SK-N-SH treated with all-trans-retinoic acid at 6 μM for 48 hours (cell line): ENCODE measurements around the gene CLN6.

Experiments
- ATAC-seq: fragments of 200-7000 bp; cut with Tn5 transposase; 3 replicates; pipeline ENCODE4 v1.9.1; 2020; ENCODE audit warnings: mild to moderate bottlenecking, moderate library complexity
- ARNTL ChIP-seq: fragments of 450-650 bp; formaldehyde crosslinking; IDR thresholded peaks from 2 replicates; pipeline ENCODE4 v1.5.0; 2020; ENCODE audit warnings: low read depth, mild to moderate bottlenecking, moderate library complexity, borderline replicate concordance
- BACH2 ChIP-seq: fragments of 250-450 bp; sonication (Bioruptor Pico); IDR thresholded peaks from 2 replicates; pipeline ENCODE4 v1.9.0; 2021; ENCODE audit warnings: mild to moderate bottlenecking, borderline replicate concordance
- CSDC2 ChIP-seq: fragments of 250-450 bp; sonication (Bioruptor Pico); IDR thresholded peaks from 2 replicates; pipeline ENCODE4 v1.5.0; 2020; ENCODE audit warnings: mild to moderate bottlenecking, moderate library complexity
- GLIS3 ChIP-seq: fragments of 250-450 bp; sonication (Bioruptor Pico); IDR thresholded peaks from 2 replicates; pipeline ENCODE4 v1.5.0; 2020; ENCODE audit warnings: mild to moderate bottlenecking, moderate library complexity
- ISL1 ChIP-seq: fragments of 250-450 bp; sonication (Bioruptor Pico); IDR thresholded peaks from 2 replicates; pipeline ENCODE4 v2.1.2; 2022; ENCODE audit warnings: mild to moderate bottlenecking, moderate library complexity
- OSR1 ChIP-seq: fragments of 250-450 bp; sonication (Bioruptor Pico); IDR thresholded peaks from 2 replicates; pipeline ENCODE4 v1.8.0; 2022; ENCODE audit warnings: moderate library complexity, mild to moderate bottlenecking, inconsistent platforms
- PPARA ChIP-seq: fragments of 250-450 bp; sonication (Bioruptor Pico); IDR thresholded peaks from 2 replicates; pipeline ENCODE4 v1.5.0; 2020; ENCODE audit warnings: mild to moderate bottlenecking, borderline replicate concordance
- RARB ChIP-seq: fragments of 250-450 bp; sonication (Bioruptor Pico); IDR thresholded peaks from 2 replicates; pipeline ENCODE4 v1.8.0; 2021; ENCODE audit warnings: mild to moderate bottlenecking, moderate library complexity
- SNAI2 ChIP-seq: fragments of 250-450 bp; sonication (Bioruptor Pico); IDR thresholded peaks from 2 replicates; pipeline ENCODE4 v1.5.0; 2020; ENCODE audit warnings: mild to moderate bottlenecking, moderate library complexity
- TCF4 ChIP-seq: fragments of 250-450 bp; sonication (Bioruptor Pico); IDR thresholded peaks from 2 replicates; pipeline ENCODE4 v1.8.0; 2021; ENCODE audit warnings: mild to moderate bottlenecking, moderate library complexity, borderline replicate concordance
- TOX ChIP-seq: fragments of 250-450 bp; sonication (Bioruptor Pico); IDR thresholded peaks from 2 replicates; pipeline ENCODE4 v1.8.0; 2021; ENCODE audit warnings: mild to moderate bottlenecking, moderate library complexity, borderline replicate concordance
- ZC3H10 ChIP-seq: fragments of 250-450 bp; sonication (Bioruptor Pico); IDR thresholded peaks from 2 replicates; pipeline ENCODE4 v1.5.1; 2021; ENCODE audit warnings: mild to moderate bottlenecking, moderate library complexity
- ZFP30 ChIP-seq: fragments of 450-650 bp; formaldehyde crosslinking; IDR thresholded peaks from 2 replicates; pipeline ENCODE4 v1.5.0; 2022; ENCODE audit warnings: mild to moderate bottlenecking, moderate library complexity
- ZNF565 ChIP-seq: fragments of 450-650 bp; formaldehyde crosslinking; conservative IDR thresholded peaks from 2 replicates; pipeline ENCODE4 v1.5.0; 2020; ENCODE audit warnings: low read depth, mild to moderate bottlenecking, moderate library complexity
- ZNF70 ChIP-seq: fragments of 450-650 bp; formaldehyde crosslinking; IDR thresholded peaks from 2 replicates; pipeline ENCODE4 v1.5.0; 2020; ENCODE audit warnings: mild to moderate bottlenecking, moderate library complexity
- TF ChIP-seq, protein P1 (sequence below): fragments of 250-450 bp; sonication (Bioruptor Pico); IDR thresholded peaks from 2 replicates; pipeline ENCODE4 v1.5.1; 2020; ENCODE audit warnings: low read depth, mild to moderate bottlenecking, moderate library complexity
- TF ChIP-seq, protein P2 (sequence below): fragments of 250-450 bp; sonication (Bioruptor Pico); IDR thresholded peaks from 2 replicates; pipeline ENCODE4 v1.5.0; 2020; ENCODE audit warnings: mild to moderate bottlenecking, moderate library complexity
- TF ChIP-seq, protein P3 (sequence below): fragments of 250-450 bp; sonication (Bioruptor Pico); IDR thresholded peaks from 2 replicates; pipeline ENCODE4 v1.5.1; 2021; ENCODE audit warnings: mild to moderate bottlenecking, moderate library complexity
- TF ChIP-seq, protein P4 (sequence below): fragments of 250-450 bp; sonication (Bioruptor Pico); IDR thresholded peaks from 2 replicates; pipeline ENCODE4 v1.8.0; 2020; ENCODE audit warnings: mild to moderate bottlenecking, moderate library complexity, borderline replicate concordance
- TF ChIP-seq, protein P5 (sequence below): fragments of 250-450 bp; sonication (Bioruptor Pico); IDR thresholded peaks from 2 replicates; pipeline ENCODE4 v1.8.0; 2021; ENCODE audit warnings: low read depth, mild to moderate bottlenecking, moderate library complexity, borderline replicate concordance

CLN6 gene

DNA sequence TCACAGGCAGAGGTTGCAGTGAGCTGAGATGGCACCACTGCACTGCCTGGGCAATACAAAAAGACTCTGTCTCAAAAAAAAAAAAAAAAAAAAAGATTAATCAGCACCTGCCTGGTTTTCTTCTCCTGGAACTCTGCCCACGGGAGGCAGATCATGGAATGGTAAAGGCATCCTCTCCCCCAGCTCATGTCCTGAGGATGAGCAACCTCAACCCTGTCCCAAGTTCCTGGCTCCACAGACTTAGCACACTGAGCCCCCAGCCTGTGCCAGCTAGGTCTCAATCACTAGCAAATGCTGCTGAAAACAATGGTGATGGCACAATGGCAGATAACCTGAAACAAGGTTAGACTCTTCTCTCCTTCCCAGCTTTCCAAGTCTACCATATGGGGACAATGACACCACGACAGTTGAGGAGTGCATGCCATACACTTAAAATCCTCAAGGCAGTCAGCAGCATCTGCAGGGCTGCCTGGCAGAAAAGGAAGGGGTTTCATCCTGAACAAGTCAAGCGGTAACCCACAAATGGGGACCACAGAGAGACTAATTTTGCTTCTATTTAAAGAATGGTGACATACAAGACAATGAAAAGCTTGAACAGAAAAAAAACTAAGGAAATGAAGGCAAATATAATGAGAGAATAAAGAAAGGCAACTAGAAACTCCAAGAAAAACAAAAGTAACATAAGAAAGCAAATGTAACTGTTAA lies 4.8 kb downstream of the CLN6 start:
- TF ChIP-seq, protein P1, sequence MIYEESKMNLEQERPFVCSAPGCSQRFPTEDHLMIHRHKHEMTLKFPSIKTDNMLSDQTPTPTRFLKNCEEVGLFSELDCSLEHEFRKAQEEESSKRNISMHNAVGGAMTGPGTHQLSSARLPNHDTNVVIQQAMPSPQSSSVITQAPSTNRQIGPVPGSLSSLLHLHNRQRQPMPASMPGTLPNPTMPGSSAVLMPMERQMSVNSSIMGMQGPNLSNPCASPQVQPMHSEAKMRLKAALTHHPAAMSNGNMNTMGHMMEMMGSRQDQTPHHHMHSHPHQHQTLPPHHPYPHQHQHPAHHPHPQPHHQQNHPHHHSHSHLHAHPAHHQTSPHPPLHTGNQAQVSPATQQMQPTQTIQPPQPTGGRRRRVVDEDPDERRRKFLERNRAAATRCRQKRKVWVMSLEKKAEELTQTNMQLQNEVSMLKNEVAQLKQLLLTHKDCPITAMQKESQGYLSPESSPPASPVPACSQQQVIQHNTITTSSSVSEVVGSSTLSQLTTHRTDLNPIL: no peak
- TF ChIP-seq ZC3H10 (CRISPR knock-in tag) (no peak), RARB (CRISPR knock-in tag) (no peak), PPARA (no peak), OSR1 (CRISPR knock-in tag) (no peak), ZFP30 (no peak), CSDC2 (no peak), GLIS3 (CRISPR knock-in tag) (no peak), ARNTL (no peak), TOX (CRISPR knock-in tag) (no peak), ZNF565 (CRISPR knock-in tag) (no peak), TCF4 (CRISPR knock-in tag) (no peak), ZNF70 (CRISPR knock-in tag) (no peak), BACH2 (CRISPR knock-in tag) (no peak)
- TF ChIP-seq, protein P2, sequence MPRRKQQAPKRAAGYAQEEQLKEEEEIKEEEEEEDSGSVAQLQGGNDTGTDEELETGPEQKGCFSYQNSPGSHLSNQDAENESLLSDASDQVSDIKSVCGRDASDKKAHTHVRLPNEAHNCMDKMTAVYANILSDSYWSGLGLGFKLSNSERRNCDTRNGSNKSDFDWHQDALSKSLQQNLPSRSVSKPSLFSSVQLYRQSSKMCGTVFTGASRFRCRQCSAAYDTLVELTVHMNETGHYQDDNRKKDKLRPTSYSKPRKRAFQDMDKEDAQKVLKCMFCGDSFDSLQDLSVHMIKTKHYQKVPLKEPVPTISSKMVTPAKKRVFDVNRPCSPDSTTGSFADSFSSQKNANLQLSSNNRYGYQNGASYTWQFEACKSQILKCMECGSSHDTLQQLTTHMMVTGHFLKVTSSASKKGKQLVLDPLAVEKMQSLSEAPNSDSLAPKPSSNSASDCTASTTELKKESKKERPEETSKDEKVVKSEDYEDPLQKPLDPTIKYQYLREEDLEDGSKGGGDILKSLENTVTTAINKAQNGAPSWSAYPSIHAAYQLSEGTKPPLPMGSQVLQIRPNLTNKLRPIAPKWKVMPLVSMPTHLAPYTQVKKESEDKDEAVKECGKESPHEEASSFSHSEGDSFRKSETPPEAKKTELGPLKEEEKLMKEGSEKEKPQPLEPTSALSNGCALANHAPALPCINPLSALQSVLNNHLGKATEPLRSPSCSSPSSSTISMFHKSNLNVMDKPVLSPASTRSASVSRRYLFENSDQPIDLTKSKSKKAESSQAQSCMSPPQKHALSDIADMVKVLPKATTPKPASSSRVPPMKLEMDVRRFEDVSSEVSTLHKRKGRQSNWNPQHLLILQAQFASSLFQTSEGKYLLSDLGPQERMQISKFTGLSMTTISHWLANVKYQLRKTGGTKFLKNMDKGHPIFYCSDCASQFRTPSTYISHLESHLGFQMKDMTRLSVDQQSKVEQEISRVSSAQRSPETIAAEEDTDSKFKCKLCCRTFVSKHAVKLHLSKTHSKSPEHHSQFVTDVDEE (CRISPR knock-in tag): no peak
- TF ChIP-seq, protein P3, sequence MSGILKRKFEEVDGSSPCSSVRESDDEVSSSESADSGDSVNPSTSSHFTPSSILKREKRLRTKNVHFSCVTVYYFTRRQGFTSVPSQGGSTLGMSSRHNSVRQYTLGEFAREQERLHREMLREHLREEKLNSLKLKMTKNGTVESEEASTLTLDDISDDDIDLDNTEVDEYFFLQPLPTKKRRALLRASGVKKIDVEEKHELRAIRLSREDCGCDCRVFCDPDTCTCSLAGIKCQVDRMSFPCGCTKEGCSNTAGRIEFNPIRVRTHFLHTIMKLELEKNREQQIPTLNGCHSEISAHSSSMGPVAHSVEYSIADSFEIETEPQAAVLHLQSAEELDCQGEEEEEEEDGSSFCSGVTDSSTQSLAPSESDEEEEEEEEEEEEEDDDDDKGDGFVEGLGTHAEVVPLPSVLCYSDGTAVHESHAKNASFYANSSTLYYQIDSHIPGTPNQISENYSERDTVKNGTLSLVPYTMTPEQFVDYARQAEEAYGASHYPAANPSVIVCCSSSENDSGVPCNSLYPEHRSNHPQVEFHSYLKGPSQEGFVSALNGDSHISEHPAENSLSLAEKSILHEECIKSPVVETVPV: no peak
- no peak for ATAC-seq

DNA sequence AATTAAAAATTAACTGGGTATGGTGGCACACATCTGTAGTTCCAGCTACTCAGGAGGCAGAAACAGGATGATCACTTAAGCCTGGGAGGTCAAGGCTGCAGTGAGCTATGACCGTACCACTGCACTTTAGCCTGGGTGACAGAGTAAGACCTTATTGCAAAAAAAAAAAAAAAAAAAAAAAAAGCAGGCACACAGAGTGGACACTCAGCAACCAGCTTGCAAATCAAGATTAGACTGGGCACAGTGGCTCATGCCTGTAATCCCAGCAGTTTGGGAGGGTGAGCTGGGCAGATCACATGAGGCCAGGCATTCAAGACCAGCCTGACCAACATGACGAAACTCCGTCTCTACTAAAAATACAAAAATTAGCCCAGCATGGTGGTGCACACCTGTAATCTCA lies 5.4 kb downstream of the CLN6 start:
- no peak for TF ChIP-seq ZC3H10 (CRISPR knock-in tag)
- TF ChIP-seq TOX (CRISPR knock-in tag): no peak
- no peak for TF ChIP-seq ARNTL
- TF ChIP-seq, protein P4, sequence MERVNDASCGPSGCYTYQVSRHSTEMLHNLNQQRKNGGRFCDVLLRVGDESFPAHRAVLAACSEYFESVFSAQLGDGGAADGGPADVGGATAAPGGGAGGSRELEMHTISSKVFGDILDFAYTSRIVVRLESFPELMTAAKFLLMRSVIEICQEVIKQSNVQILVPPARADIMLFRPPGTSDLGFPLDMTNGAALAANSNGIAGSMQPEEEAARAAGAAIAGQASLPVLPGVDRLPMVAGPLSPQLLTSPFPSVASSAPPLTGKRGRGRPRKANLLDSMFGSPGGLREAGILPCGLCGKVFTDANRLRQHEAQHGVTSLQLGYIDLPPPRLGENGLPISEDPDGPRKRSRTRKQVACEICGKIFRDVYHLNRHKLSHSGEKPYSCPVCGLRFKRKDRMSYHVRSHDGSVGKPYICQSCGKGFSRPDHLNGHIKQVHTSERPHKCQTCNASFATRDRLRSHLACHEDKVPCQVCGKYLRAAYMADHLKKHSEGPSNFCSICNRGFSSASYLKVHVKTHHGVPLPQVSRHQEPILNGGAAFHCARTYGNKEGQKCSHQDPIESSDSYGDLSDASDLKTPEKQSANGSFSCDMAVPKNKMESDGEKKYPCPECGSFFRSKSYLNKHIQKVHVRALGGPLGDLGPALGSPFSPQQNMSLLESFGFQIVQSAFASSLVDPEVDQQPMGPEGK: no peak
- TF ChIP-seq, protein P1: no peak
- TF ChIP-seq ZNF70 (CRISPR knock-in tag): no peak
- no peak for TF ChIP-seq ZNF565 (CRISPR knock-in tag)
- TF ChIP-seq ISL1 (CRISPR knock-in tag): no peak
- no peak for TF ChIP-seq CSDC2
- TF ChIP-seq SNAI2 (CRISPR knock-in tag): no peak
- ATAC-seq: no peak

DNA sequence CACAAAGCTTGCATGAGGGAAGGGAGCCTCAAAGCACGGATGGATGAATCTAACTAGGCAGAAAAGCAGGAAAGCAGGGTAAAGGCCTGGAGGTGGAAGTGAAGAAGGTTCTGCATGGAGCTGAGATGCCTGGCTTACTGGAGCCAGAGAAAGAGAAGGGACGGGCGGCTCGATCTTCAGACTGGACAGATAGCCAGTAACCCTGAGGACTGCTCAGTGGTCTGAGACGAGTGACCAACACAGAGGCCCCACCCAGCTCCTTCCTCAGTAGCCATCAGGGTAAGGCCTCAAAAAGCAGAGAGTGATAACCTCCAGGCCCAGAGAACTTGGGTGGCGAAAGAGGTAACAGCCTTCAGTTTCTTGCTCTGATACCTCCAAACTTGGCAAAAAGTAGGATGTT lies 6.4 kb downstream of the CLN6 start:
- no peak for ATAC-seq
- no peak for TF ChIP-seq ZC3H10 (CRISPR knock-in tag)
- TF ChIP-seq, protein P1: no peak
- TF ChIP-seq, protein P3: no peak
- no peak for TF ChIP-seq CSDC2
- no peak for TF ChIP-seq ZFP30
- TF ChIP-seq, protein P5, sequence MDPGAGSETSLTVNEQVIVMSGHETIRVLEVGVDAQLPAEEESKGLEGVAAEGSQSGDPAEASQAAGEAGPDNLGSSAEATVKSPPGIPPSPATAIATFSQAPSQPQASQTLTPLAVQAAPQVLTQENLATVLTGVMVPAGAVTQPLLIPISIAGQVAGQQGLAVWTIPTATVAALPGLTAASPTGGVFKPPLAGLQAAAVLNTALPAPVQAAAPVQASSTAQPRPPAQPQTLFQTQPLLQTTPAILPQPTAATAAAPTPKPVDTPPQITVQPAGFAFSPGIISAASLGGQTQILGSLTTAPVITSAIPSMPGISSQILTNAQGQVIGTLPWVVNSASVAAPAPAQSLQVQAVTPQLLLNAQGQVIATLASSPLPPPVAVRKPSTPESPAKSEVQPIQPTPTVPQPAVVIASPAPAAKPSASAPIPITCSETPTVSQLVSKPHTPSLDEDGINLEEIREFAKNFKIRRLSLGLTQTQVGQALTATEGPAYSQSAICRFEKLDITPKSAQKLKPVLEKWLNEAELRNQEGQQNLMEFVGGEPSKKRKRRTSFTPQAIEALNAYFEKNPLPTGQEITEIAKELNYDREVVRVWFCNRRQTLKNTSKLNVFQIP: no peak
- no peak for TF ChIP-seq TCF4 (CRISPR knock-in tag)
- TF ChIP-seq, protein P4: no peak
- TF ChIP-seq GLIS3 (CRISPR knock-in tag): no peak
- no peak for TF ChIP-seq SNAI2 (CRISPR knock-in tag)
- no peak for TF ChIP-seq RARB (CRISPR knock-in tag)
- no peak for TF ChIP-seq ZNF565 (CRISPR knock-in tag)
- no peak for TF ChIP-seq TOX (CRISPR knock-in tag)
- no peak for TF ChIP-seq OSR1 (CRISPR knock-in tag)
